ENCODE results near the gene SPATA33. TPM values are rescaled to one million over a fixed set of nuclear protein-coding genes. Genes with fewer than 3 reads are reported as not detected.
A peak's percentile ranks its signal among the peaks of the same experiment; 100 is the strongest.

Gene SPATA33
- total RNA-seq, 1 experiment from 2014 or later = 7.2 TPM

- H3K4me3 Mint-ChIP-seq (ENCODE audit: unreplicated experiment) = peak overlapping the region; percentile 88
- ChIA-PET CTCF (interaction anchor here (0.6 to 1.0 kb wide), 2 partner anchors 14 to 235 kb away, joined by 3 to 4 read pairs; no protein-coding TSS in a partner anchor), POLR2A (interaction anchor here (0.7 to 2.5 kb wide), 11 partner anchors 8 to 238 kb away, joined by 3 to 24 read pairs (median 9); partner anchors contain the start of genes CHMP1A, CPNE7, SPATA2L and SPATA33)
- no TSS peak for BruUV-seq (replicated peaks)
- peak overlapping the region; percentile 91 for H3K27ac Mint-ChIP-seq (ENCODE audit: low read depth, unreplicated experiment)
- no peaks in the 10 kb centered on the region for H3K27me3 Mint-ChIP-seq (ENCODE audit: insufficient read depth, unreplicated experiment)
- intact Hi-C loops (cut with micrococcal nuclease) = no loop called here
- TF ChIP-seq, protein P1, sequence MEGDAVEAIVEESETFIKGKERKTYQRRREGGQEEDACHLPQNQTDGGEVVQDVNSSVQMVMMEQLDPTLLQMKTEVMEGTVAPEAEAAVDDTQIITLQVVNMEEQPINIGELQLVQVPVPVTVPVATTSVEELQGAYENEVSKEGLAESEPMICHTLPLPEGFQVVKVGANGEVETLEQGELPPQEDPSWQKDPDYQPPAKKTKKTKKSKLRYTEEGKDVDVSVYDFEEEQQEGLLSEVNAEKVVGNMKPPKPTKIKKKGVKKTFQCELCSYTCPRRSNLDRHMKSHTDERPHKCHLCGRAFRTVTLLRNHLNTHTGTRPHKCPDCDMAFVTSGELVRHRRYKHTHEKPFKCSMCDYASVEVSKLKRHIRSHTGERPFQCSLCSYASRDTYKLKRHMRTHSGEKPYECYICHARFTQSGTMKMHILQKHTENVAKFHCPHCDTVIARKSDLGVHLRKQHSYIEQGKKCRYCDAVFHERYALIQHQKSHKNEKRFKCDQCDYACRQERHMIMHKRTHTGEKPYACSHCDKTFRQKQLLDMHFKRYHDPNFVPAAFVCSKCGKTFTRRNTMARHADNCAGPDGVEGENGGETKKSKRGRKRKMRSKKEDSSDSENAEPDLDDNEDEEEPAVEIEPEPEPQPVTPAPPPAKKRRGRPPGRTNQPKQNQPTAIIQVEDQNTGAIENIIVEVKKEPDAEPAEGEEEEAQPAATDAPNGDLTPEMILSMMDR (IDR thresholded peaks at IDR 0.05; ENCODE audit: unreplicated experiment) = no peak
- DNase-seq (ENCODE audit: unreplicated experiment) = no peak
- peaks cover 20% of the 10 kb centered on the region for H3K36me3 Mint-ChIP-seq (ENCODE audit: insufficient read depth, unreplicated experiment)
- H3K4me1 Mint-ChIP-seq (ENCODE audit: insufficient read depth, unreplicated experiment) = peaks cover 6% of the 10 kb centered on the region
- no peaks in the 10 kb centered on the region for H3K9me3 Mint-ChIP-seq (ENCODE audit: unreplicated experiment)
Observed at GRCh38 chr16:89685916-89686315, 28.3 kb downstream of the SPATA33 start.

GRCh38 chr16:89686520-89687091 lies 29.0 kb downstream of the SPATA33 start, which contains the start of gene CDK10:
TSS of gene CDK10 (plus strand) at chr16:89686689. CDS start at chr16:89686711, 22 bp downstream.
- CTCF ChIA-PET = interaction anchor here (0.6 kb wide), 2 partner anchors 81 to 234 kb away, joined by 3 read pairs; no protein-coding TSS in a partner anchor
- H3K4me1 Mint-ChIP-seq (ENCODE audit: insufficient read depth, unreplicated experiment) = peaks cover 6% of the 10 kb centered on the region
- H3K4me3 Mint-ChIP-seq (ENCODE audit: unreplicated experiment) = peak within 1 kb of the TSS; percentile 88
- H3K27ac Mint-ChIP-seq (ENCODE audit: low read depth, unreplicated experiment) = peak within 1 kb of the TSS; percentile 91
- no TSS peak for BruUV-seq (replicated peaks)
- H3K9me3 Mint-ChIP-seq (ENCODE audit: unreplicated experiment) = no peaks in the 10 kb centered on the region
- intact Hi-C loops (cut with micrococcal nuclease) = no loop called here
- TF ChIP-seq, protein P1 (IDR thresholded peaks at IDR 0.05; ENCODE audit: unreplicated experiment) = no peak
- peak; percentile 85 for DNase-seq (ENCODE audit: unreplicated experiment)
- no peaks in the 10 kb centered on the region for H3K27me3 Mint-ChIP-seq (ENCODE audit: insufficient read depth, unreplicated experiment)
- POLR2A ChIA-PET = interaction anchor here (0.6 to 2.5 kb wide), 14 partner anchors 9 to 237 kb away, joined by 3 to 24 read pairs (median 6); partner anchors contain the start of genes CHMP1A, SPATA2L, SPATA33 and TCF25
- H3K36me3 Mint-ChIP-seq (ENCODE audit: insufficient read depth, unreplicated experiment) = peaks cover 20% of the 10 kb centered on the region

GRCh38 chr16:89687092-89687940 lies 29.7 kb downstream of the SPATA33 start:
- Mint-ChIP-seq H3K4me3 (ENCODE audit: unreplicated experiment) (peak overlapping the region; percentile 88), H3K4me1 (ENCODE audit: insufficient read depth, unreplicated experiment) (peaks cover 6% of the 10 kb centered on the region), H3K27ac (ENCODE audit: low read depth, unreplicated experiment) (peak overlapping the region; percentile 87), H3K9me3 (ENCODE audit: unreplicated experiment) (no peaks in the 10 kb centered on the region), H3K36me3 (ENCODE audit: insufficient read depth, unreplicated experiment) (peaks cover 27% of the 10 kb centered on the region), H3K27me3 (ENCODE audit: insufficient read depth, unreplicated experiment) (no peaks in the 10 kb centered on the region)
- intact Hi-C loops (cut with micrococcal nuclease) = no loop called here
- DNase-seq (ENCODE audit: unreplicated experiment) = peak; percentile 20
- CTCF ChIA-PET = interaction anchor here (0.6 kb wide), 1 partner anchor 82 kb away, joined by 3 read pairs; no protein-coding TSS in a partner anchor
- TSS peak; percentile 55 for BruUV-seq (replicated peaks)
- POLR2A ChIA-PET = interaction anchor here (0.6 to 2.5 kb wide), 11 partner anchors 10 to 189 kb away, joined by 3 to 24 read pairs (median 9); partner anchors contain the start of genes CHMP1A, SPATA2L, SPATA33 and VPS9D1
- TF ChIP-seq, protein P1 (IDR thresholded peaks at IDR 0.05; ENCODE audit: unreplicated experiment) = no peak

DNA sequence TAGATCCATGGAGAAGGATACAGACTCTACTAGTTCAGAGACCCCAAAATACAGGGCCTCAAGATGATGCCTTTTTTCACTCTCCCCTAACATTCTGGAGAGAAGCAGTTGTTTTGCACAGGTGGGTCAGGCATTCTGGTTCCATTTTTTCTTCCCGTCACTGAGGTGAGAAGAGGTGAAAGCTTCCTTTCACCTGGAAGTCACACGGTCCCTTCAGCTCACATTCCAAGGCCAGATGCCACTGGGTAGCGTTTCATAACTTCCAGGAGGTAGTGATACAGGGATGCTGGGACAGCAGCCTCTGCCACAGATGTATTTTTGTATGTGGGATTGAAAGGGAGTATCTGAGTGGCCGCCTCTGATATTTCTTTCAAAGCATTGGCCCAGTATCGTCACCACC lies 30.8 kb downstream of the SPATA33 start:
- H3K4me3 Mint-ChIP-seq (ENCODE audit: unreplicated experiment) = peak overlapping the region; percentile 88
- intact Hi-C loops (cut with micrococcal nuclease) = no loop called here
- H3K36me3 Mint-ChIP-seq (ENCODE audit: insufficient read depth, unreplicated experiment) = peaks cover 38% of the 10 kb centered on the region
- H3K4me1 Mint-ChIP-seq (ENCODE audit: insufficient read depth, unreplicated experiment) = peaks cover 6% of the 10 kb centered on the region
- ChIA-PET POLR2A (interaction anchor here (0.7 to 1.5 kb wide), 3 partner anchors 12 to 146 kb away, joined by 3 to 4 read pairs (median 3); no protein-coding TSS in a partner anchor), CTCF (interaction anchor here (0.7 to 2.2 kb wide), 4 partner anchors 9 to 116 kb away, joined by 3 to 11 read pairs (median 4); no protein-coding TSS in a partner anchor)
- H3K27ac Mint-ChIP-seq (ENCODE audit: low read depth, unreplicated experiment) = no peak overlapping the region
- H3K9me3 Mint-ChIP-seq (ENCODE audit: unreplicated experiment) = no peaks in the 10 kb centered on the region
- TF ChIP-seq, protein P1 (IDR thresholded peaks at IDR 0.05; ENCODE audit: unreplicated experiment) = no peak
- DNase-seq (ENCODE audit: unreplicated experiment) = no peak
- no peaks in the 10 kb centered on the region for H3K27me3 Mint-ChIP-seq (ENCODE audit: insufficient read depth, unreplicated experiment)
- BruUV-seq (replicated peaks) = no TSS peak
